ENCODE measurements around the gene RNF217. TPM values are rescaled to one million over a fixed set of nuclear protein-coding genes. Genes with fewer than 3 reads are reported as not detected.

Gene RNF217
- total and polyA plus RNA-seq, 10 of the 15 experiments (the other 5 are each of a cell fraction or from before 2014, with no cell fraction given): under 0.01 to 11.7 (median 0.04) TPM; not detected in 3

- ChIA-PET POLR2A (no interaction called here), RAD21 (ENCODE audit: unreplicated experiment) (no interaction called here), CTCF (no interaction called here), SMC1A (ENCODE audit: uncharacterized antibody, unreplicated experiment) (no interaction called here)
- FAIRE-seq (no peak), DNase-seq (ENCODE audit: low read depth, low spot score) (no peak), ATAC-seq (no peak)
- no peak overlapping the region for H3K4me2 ChIP-seq (ENCODE audit: control insufficient read depth, insufficient read depth)
- H3K9me3 ChIP-seq (replicated peaks; ENCODE audit: control insufficient read depth, insufficient read depth, low read length): no peaks in the 10 kb centered on the region
- H3K36me3 ChIP-seq (ENCODE audit: control insufficient read depth in 2 of 2, insufficient read depth in 2 of 2, low read length in 1 of 2): no peaks in the 10 kb centered on the region
- H3K27me3 ChIP-seq (replicated peaks in 1 of 2; ENCODE audit: control insufficient read depth in 2 of 2, insufficient read depth in 2 of 2, low read length in 1 of 2): peaks cover 0 to 3% of the 10 kb centered on the region in 2 experiments; a peak in 1 of 4 replicates
- no peaks in the 10 kb centered on the region for H3K79me2 ChIP-seq (ENCODE audit: control insufficient read depth, insufficient read depth, low read length)
- BruUV-seq (replicated peaks): no TSS peak
- H4K20me1 ChIP-seq (ENCODE audit: control insufficient read depth, insufficient read depth): no peaks in the 10 kb centered on the region
- in situ Hi-C loops (cut with MboI) (no loop called here), intact Hi-C loops (cut with micrococcal nuclease; ENCODE audit: unreplicated experiment) (no loop called here)
- no peak overlapping the region for H3K9ac ChIP-seq (ENCODE audit: control insufficient read depth, insufficient read depth, low read length)
- TF ChIP-seq CEBPZ (IDR thresholded peaks at IDR 0.05; ENCODE audit: low read depth, low read length) (no peak), KDM1A (IDR thresholded peaks at IDR 0.05; ENCODE audit: borderline replicate concordance) (no peak), SREBF1 (IDR thresholded peaks at IDR 0.05; ENCODE audit: low read length) (no peak), NRF1 (conservative IDR thresholded peaks at IDR 0.05; ENCODE audit: low read depth, low read length) (no peak), SMC3 (IDR thresholded peaks at IDR 0.05; ENCODE audit: borderline replicate concordance, low read length) (no peak), POLR2AphosphoS5 (IDR thresholded peaks at IDR 0.05; ENCODE audit: low read length) (no peak), FOXM1 (IDR thresholded peaks at IDR 0.05; ENCODE audit: low read depth, low read length) (no peak), BMI1 (IDR thresholded peaks at IDR 0.05; ENCODE audit: borderline replicate concordance) (no peak), TAF1 (IDR thresholded peaks at IDR 0.05; ENCODE audit: borderline replicate concordance, low read depth, low read length) (no peak)
- TF ChIP-seq, protein P1, sequence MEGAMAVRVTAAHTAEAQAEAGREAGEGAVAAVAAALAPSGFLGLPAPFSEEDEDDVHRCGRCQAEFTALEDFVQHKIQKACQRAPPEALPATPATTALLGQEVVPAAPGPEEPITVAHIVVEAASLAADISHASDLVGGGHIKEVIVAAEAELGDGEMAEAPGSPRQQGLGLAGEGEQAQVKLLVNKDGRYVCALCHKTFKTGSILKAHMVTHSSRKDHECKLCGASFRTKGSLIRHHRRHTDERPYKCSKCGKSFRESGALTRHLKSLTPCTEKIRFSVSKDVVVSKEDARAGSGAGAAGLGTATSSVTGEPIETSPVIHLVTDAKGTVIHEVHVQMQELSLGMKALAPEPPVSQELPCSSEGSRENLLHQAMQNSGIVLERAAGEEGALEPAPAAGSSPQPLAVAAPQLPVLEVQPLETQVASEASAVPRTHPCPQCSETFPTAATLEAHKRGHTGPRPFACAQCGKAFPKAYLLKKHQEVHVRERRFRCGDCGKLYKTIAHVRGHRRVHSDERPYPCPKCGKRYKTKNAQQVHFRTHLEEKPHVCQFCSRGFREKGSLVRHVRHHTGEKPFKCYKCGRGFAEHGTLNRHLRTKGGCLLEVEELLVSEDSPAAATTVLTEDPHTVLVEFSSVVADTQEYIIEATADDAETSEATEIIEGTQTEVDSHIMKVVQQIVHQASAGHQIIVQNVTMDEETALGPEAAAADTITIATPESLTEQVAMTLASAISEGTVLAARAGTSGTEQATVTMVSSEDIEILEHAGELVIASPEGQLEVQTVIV (IDR thresholded peaks at IDR 0.05; ENCODE audit: borderline replicate concordance, partially characterized antibody): no peak
- TF ChIP-seq, protein P2, sequence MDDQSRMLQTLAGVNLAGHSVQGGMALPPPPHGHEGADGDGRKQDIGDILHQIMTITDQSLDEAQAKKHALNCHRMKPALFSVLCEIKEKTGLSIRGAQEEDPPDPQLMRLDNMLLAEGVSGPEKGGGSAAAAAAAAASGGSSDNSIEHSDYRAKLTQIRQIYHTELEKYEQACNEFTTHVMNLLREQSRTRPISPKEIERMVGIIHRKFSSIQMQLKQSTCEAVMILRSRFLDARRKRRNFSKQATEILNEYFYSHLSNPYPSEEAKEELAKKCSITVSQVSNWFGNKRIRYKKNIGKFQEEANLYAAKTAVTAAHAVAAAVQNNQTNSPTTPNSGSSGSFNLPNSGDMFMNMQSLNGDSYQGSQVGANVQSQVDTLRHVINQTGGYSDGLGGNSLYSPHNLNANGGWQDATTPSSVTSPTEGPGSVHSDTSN (IDR thresholded peaks at IDR 0.05; ENCODE audit: insufficient replicate concordance, low read depth, low read length): no peak
- TF ChIP-seq, protein P3, sequence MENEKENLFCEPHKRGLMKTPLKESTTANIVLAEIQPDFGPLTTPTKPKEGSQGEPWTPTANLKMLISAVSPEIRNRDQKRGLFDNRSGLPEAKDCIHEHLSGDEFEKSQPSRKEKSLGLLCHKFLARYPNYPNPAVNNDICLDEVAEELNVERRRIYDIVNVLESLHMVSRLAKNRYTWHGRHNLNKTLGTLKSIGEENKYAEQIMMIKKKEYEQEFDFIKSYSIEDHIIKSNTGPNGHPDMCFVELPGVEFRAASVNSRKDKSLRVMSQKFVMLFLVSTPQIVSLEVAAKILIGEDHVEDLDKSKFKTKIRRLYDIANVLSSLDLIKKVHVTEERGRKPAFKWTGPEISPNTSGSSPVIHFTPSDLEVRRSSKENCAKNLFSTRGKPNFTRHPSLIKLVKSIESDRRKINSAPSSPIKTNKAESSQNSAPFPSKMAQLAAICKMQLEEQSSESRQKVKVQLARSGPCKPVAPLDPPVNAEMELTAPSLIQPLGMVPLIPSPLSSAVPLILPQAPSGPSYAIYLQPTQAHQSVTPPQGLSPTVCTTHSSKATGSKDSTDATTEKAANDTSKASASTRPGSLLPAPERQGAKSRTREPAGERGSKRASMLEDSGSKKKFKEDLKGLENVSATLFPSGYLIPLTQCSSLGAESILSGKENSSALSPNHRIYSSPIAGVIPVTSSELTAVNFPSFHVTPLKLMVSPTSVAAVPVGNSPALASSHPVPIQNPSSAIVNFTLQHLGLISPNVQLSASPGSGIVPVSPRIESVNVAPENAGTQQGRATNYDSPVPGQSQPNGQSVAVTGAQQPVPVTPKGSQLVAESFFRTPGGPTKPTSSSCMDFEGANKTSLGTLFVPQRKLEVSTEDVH (IDR thresholded peaks at IDR 0.05; ENCODE audit: low read depth, partially characterized antibody): no peak
- no peaks in the 10 kb centered on the region for H3K4me1 ChIP-seq (ENCODE audit: control insufficient read depth, insufficient read depth, low read length)
- no peak overlapping the region for H2AFZ ChIP-seq (ENCODE audit: control insufficient read depth, low read depth, low read length)
- WGBS (ENCODE audit: insufficient coverage, insufficient replicate concordance, low lambda C conversion rate, missing lambda C conversion rate): 46% methylated on average over 2 of the region's 2 CpGs
- H3K4me3 ChIP-seq: no peak overlapping the region
- no peak overlapping the region for H3K27ac ChIP-seq (ENCODE audit: control insufficient read depth, insufficient read depth)
These were observed 175.8 kb downstream of the RNF217 start for GRCh38 chr6:125138083-125138482.
